Kidney (tissue), 14 donors: ENCODE results near the gene NRXN3. TPM values are rescaled to one million over a fixed set of nuclear protein-coding genes. Genes with fewer than 3 reads are reported as not detected.

Experiments used
- DNase-seq, 5 donors: peaks; one replicate each; pipeline ENCODE4 v3.0.0-alpha.2; 2013 to 2020
- FAIRE-seq: peaks from 2 replicates; lab custom pipeline; 2012; peaks lifted over from hg19 to GRCh38; lab: Jason Lieb, UNC
- H3K27ac ChIP-seq, 2 donors: one replicate each; pipeline ENCODE4 v1.7.0; 2013; ENCODE audit warnings: low read depth in 2 of 2, low read length in 2 of 2, inconsistent platforms in 1 of 2
- H3K27me3 ChIP-seq: one replicate; pipeline ENCODE4 v1.7.1; 2013; ENCODE audit warnings: low read length, inconsistent platforms; ENCODE audit not compliant: control insufficient read depth, insufficient read depth
- H3K36me3 ChIP-seq, 3 donors: one replicate each; pipeline versions ENCODE4 v1.7.0 to v1.7.1; 2013; ENCODE audit warnings: low read length in 3 of 3, control low read depth in 1 of 3, inconsistent platforms in 1 of 3; ENCODE audit not compliant: insufficient read depth in 3 of 3, control insufficient read depth in 2 of 3
- H3K4me1 ChIP-seq, 3 donors: one replicate each; pipeline versions ENCODE4 v1.7.0 to v1.7.1; 2013; ENCODE audit warnings: low read length in 3 of 3, inconsistent platforms in 1 of 3, low read depth in 1 of 3; ENCODE audit not compliant: control insufficient read depth in 2 of 3, insufficient read depth in 2 of 3
- H3K4me3 ChIP-seq, 3 donors: one replicate each; pipeline versions ENCODE4 v1.7.0 to v1.8.1; 2013; ENCODE audit warnings: low read length in 3 of 3, control low read depth in 1 of 3, inconsistent platforms in 1 of 3
- H3K9ac ChIP-seq, 3 donors: one replicate each; pipeline versions ENCODE4 v1.7.0 to v1.7.1; 2013; ENCODE audit warnings: low read length in 3 of 3, control low read depth in 1 of 3, inconsistent platforms in 1 of 3
- H3K9me3 ChIP-seq, 3 donors: one replicate each; pipeline versions ENCODE4 v1.7.0 to v1.7.1; 2013; ENCODE audit warnings: low read length in 3 of 3, control low read depth in 1 of 3, inconsistent platforms in 1 of 3; ENCODE audit not compliant: control insufficient read depth in 2 of 3, insufficient read depth in 1 of 3
- intact Hi-C: fragments of 100-400 bp; cut with DNase I; formaldehyde crosslinking; loops from one replicate; pipeline ENCODE4 v1.11.1; 2022
- polyA plus RNA-seq: library from polyadenylated mRNA; stranded (reverse); fragments of 350-450 nt; fragmentation: Illumina TruSeq; extraction: RNeasy Lipid Tissue Mini Kit (QIAGEN cat#74804); gene quantifications from one replicate; pipeline ENCODE4 v1.2.3, GENCODE V29; 2014; ENCODE audit warnings: low read depth, low replicate concordance; ENCODE audit not compliant: insufficient read depth
- total RNA-seq: library from RNA; stranded (reverse); fragmentation: NEBNext Ultra II Directional; extraction: Animal tissue kit (Norgen Biotek cat#: 25700); gene quantifications from one replicate; pipeline ENCODE4 v1.2.1, GENCODE V29; 2021
- TF ChIP-seq, protein P1 (sequence below): IDR thresholded peaks from 3 replicates; pipeline ENCODE4 v1.5.1; 2012; ENCODE audit warnings: mild to moderate bottlenecking, moderate library complexity, borderline replicate concordance; ENCODE audit not compliant: insufficient read depth; ENCODE audit errors: extremely low read depth
- donor health status: control.
- donor health status: control.
- donor health status: control.
- donor health status: control.
- donor health status: control.
- donor health status: DM: yes; HTN: yes; CAD: no.
- donor health status: Normal renal cell carcinoma (clear cell type).

The NRXN3 gene
- total and polyA plus RNA-seq, 2 donors from 2014 or later = 1.5 to 2.4 TPM

DNA sequence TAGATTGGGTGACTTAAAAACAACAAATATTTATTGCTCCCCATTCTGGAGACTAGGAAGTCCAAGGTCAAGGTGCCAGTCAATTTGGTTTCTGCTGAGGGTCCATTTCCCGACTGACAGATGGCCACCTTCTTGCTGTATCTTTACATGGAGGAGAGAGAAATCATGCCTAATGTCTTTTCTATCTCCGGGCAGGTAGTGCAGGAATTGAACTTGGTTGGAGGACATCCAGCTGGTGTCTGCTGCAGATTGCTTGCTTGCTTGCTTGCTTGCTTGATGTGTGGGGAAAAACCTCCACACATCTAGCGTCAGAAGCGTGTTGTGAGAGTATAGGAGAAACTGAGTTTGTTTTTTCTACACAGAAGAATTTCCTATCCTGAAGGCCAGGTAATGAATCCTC is 1479.7 kb downstream of the NRXN3 start:
- Histone ChIP-seq H3K9ac (no peak overlapping the region), H3K9me3 (no peaks in the 10 kb centered on the region), H3K27me3 (no peaks in the 10 kb centered on the region), H3K4me1 (no peaks in the 10 kb centered on the region), H3K27ac (no peak overlapping the region), H3K4me3 (no peak overlapping the region), H3K36me3 (no peaks in the 10 kb centered on the region)
- TF ChIP-seq, protein P1, sequence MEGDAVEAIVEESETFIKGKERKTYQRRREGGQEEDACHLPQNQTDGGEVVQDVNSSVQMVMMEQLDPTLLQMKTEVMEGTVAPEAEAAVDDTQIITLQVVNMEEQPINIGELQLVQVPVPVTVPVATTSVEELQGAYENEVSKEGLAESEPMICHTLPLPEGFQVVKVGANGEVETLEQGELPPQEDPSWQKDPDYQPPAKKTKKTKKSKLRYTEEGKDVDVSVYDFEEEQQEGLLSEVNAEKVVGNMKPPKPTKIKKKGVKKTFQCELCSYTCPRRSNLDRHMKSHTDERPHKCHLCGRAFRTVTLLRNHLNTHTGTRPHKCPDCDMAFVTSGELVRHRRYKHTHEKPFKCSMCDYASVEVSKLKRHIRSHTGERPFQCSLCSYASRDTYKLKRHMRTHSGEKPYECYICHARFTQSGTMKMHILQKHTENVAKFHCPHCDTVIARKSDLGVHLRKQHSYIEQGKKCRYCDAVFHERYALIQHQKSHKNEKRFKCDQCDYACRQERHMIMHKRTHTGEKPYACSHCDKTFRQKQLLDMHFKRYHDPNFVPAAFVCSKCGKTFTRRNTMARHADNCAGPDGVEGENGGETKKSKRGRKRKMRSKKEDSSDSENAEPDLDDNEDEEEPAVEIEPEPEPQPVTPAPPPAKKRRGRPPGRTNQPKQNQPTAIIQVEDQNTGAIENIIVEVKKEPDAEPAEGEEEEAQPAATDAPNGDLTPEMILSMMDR = no peak
- FAIRE-seq (no peak), DNase-seq (no peak)
- intact Hi-C loops = no loop called here

DNA sequence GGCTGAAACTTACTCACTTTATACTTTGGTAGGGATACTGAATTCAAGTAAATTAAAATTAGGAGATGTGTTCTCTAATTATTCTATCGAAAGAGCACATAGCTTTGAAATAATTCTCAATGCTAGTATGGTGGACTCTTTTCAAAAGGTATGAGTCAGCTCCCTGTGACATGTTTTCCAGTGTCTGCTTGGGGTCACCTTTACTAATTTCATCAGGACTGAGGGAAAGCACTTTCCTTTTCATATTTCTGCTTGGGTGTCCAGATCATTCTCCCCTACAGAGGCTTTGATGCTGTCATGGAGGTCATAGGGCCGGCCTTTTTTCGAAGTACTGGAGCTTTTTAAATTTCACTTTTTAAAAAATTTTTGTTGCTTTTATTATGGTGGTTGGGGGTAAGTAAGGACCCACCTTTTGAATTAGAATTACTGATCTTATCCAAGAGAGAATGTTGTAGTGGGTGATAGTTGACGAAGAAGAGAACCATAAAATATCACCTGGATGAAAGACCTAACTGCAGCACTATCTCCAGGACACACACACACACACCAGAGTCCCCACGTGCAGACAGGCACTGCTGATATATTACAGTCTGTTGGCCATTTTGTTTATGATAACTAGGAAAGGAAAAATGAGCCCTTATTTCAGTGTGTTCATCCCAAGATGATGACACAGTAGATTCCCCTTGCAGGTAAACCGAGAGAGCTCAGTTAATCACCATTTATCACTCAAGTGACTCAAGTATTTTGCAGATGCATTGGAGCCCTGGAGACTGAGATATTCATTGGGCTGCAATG is 1482.5 kb downstream of the NRXN3 start:
- H3K27me3 ChIP-seq = no peaks in the 10 kb centered on the region
- FAIRE-seq = no peak
- no peaks in the 10 kb centered on the region for H3K9me3 ChIP-seq
- TF ChIP-seq, protein P1 = no peak
- no peaks in the 10 kb centered on the region for H3K4me1 ChIP-seq
- no peaks in the 10 kb centered on the region for H3K36me3 ChIP-seq
- H3K27ac ChIP-seq = no peak overlapping the region
- no peak for DNase-seq
- intact Hi-C loops = no loop called here
- H3K9ac ChIP-seq = no peak overlapping the region
- no peak overlapping the region for H3K4me3 ChIP-seq

DNA sequence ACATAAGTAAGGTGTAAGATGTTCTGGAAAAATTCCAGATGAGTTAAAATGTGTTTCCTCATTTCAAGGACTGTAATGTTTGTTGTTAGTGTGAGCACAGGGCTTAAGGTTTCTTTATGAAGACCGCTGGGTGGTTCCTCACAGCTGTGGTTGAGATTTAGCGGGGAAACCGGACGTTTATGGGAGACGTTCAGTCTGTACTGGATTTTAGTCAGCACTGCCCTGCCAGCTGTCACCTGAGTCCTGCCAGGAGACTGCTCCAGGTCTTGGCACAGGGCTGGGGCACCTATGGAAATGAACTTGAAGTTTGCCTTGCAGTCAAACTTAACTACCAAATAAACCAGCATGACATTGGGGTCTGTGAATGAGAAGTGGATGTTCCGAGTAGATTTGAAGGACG is 1485.9 kb downstream of the NRXN3 start:
- DNase-seq (no peak), FAIRE-seq (no peak)
- H3K4me1 ChIP-seq = peaks cover 0 to 3% (median 2%) of the 10 kb centered on the region in 3 donors
- H3K27me3 ChIP-seq = no peaks in the 10 kb centered on the region
- H3K4me3 ChIP-seq = no peak overlapping the region
- H3K9ac ChIP-seq = no peak overlapping the region
- no peak overlapping the region for H3K27ac ChIP-seq
- no peaks in the 10 kb centered on the region for H3K9me3 ChIP-seq
- H3K36me3 ChIP-seq = no peaks in the 10 kb centered on the region
- intact Hi-C loops = no loop called here
- TF ChIP-seq, protein P1 = no peak

DNA sequence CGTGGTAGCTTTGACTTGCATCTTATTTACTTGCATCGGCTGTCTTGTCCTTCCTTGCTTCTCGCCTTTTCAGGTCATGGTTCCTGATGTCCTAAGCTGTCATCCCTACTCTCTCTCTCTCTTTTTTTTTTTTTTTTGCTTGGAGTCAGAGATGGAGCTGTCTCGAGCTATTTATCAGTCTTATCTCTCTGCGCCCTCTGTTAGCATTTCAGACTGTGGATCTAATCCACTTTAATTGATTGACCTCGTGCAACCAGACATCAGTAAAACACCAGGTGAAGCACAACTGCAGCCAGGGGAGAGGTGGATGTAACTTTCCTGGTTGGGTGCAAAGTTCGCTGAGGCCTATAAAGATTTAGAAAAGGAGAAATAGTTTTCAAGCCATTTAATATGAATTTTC is 1486.3 kb downstream of the NRXN3 start:
- Histone ChIP-seq H3K27ac (no peak overlapping the region), H3K4me3 (no peak overlapping the region), H3K9ac (no peak overlapping the region), H3K27me3 (no peaks in the 10 kb centered on the region), H3K9me3 (no peaks in the 10 kb centered on the region), H3K36me3 (no peaks in the 10 kb centered on the region), H3K4me1 (peaks cover 0 to 3% (median 2%) of the 10 kb centered on the region in 3 donors)
- FAIRE-seq = no peak
- intact Hi-C loops = no loop called here
- no peak for DNase-seq
- TF ChIP-seq, protein P1 = no peak
